Spinal cord (tissue), 10 donors: Measurements from ENCODE around the gene VPS54. TPM values are rescaled to one million over a fixed set of nuclear protein-coding genes. Genes with fewer than 3 reads are reported as not detected.

Experiments used
- DNase-seq, 6 donors: peaks; one replicate each; pipeline versions ENCODE4 v3.0.0 to v3.0.0-alpha.2; 2013 to 2015; ENCODE audit warnings: low spot score in 6 of 6, low read depth in 4 of 6
- H3K27ac ChIP-seq: one replicate; pipeline ENCODE4 v1.5.1; 2013; ENCODE audit warnings: low read depth, low read length, control low read depth
- H3K27me3 ChIP-seq: one replicate; pipeline ENCODE4 v1.6.1; 2013; ENCODE audit warnings: low read length; ENCODE audit not compliant: control insufficient read depth, insufficient read depth
- H3K36me3 ChIP-seq: one replicate; pipeline ENCODE4 v1.6.1; 2013; ENCODE audit warnings: low read length; ENCODE audit not compliant: control insufficient read depth, insufficient read depth
- H3K4me1 ChIP-seq: one replicate; pipeline ENCODE4 v1.6.1; 2013; ENCODE audit warnings: low read length; ENCODE audit not compliant: control insufficient read depth, insufficient read depth
- H3K4me3 ChIP-seq: one replicate; pipeline ENCODE4 v1.5.1; 2013; ENCODE audit warnings: low read depth, low read length, control low read depth
- H3K9me3 ChIP-seq: one replicate; pipeline ENCODE4 v1.6.1; 2013; ENCODE audit warnings: low read length; ENCODE audit not compliant: control insufficient read depth, insufficient read depth
- WGBS: methylation state at CpG from one replicate; pipeline ENCODE4 v1.1.5; 2013; ENCODE audit warnings: missing lambda C conversion rate; ENCODE audit not compliant: insufficient coverage; 5-methylcytosine and 5-hydroxymethylcytosine counted together
- polyA plus RNA-seq, 2 donors: library from polyadenylated mRNA; unstranded; fragments of 120-200 nt; gene quantifications; one replicate each; pipeline ENCODE4 v1.2.1, GENCODE V29; 2013; ENCODE audit not compliant: insufficient read length in 2 of 2
- total RNA-seq, 2 donors: library from RNA; depleted of rRNA in 1 of 2; stranded (reverse); fragments of 120-200 nt in 1 of 2; fragments of >200 nt in 1 of 2; gene quantifications; one replicate each; pipeline versions ENCODE4 v1.2.3 to v1.2.4, GENCODE V29; 2013 to 2014
- donor health status: healthy.

Gene VPS54
- total and polyA plus RNA-seq, 4 donors: 25.5 to 42.8 (median 30.1) TPM

DNA sequence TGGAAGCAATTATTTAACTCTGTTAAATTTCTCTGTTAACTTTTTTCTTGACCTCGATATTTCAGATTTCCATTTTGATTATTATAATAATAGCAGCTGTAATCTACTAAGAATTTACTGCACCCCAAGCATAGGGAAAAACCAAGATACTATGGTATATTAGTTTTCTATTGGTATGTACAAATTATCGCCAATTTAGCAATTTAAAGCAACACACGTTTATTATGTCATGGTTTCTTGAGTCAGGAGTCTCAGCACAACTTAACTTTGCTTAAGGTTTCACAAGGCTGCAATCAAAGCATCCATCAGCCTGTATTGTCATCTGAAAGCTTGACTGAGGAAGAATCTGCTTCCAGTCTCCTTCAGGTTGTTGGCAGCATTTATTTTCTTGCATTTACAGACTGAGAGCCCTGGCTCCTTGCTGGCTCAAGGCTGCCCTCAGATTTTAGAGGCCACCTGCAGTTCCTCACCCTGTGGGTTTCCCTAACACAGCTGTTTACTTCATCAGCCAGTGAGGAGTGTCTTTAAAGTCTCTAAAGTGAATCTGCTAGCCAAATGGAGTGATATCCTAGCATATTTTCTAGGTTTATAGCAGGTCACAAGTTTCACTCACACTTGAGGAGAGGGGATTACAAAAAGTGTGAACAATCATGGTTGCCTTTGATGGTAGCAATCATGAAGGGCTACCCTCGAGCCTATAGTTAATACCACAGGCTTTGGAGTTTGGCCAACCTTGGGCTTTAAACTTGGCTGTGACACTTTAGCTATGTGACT lies 4.4 kb upstream of the VPS54 start:
- Histone ChIP-seq H3K9me3 (no peaks in the 10 kb centered on the region), H3K27ac (no peak overlapping the region), H3K4me3 (no peak overlapping the region), H3K36me3 (no peaks in the 10 kb centered on the region), H3K27me3 (no peaks in the 10 kb centered on the region), H3K4me1 (peaks cover 3% of the 10 kb centered on the region)
- DNase-seq: no peak
- no CpG with 5 or more reads among the region's 4 CpGs for WGBS

- H3K36me3 ChIP-seq: no peaks in the 10 kb centered on the region
- H3K4me1 ChIP-seq: peaks cover 10% of the 10 kb centered on the region
- H3K9me3 ChIP-seq: no peaks in the 10 kb centered on the region
- WGBS: 60% methylated on average over 1 of the region's 2 CpGs
- H3K27me3 ChIP-seq: no peaks in the 10 kb centered on the region
- no peak overlapping the region for H3K27ac ChIP-seq
- DNase-seq: peak in 1 of 6 donors; percentile 4
- no peak overlapping the region for H3K4me3 ChIP-seq
These were observed 2.4 kb upstream of the VPS54 start for GRCh38 chr2:64021578-64021977.

- H3K9me3 ChIP-seq: no peaks in the 10 kb centered on the region
- peak overlapping the region; percentile 97 for H3K27ac ChIP-seq
- no peaks in the 10 kb centered on the region for H3K27me3 ChIP-seq
- peak in 1 of 6 donors; percentile 41 for DNase-seq
- H3K36me3 ChIP-seq: no peaks in the 10 kb centered on the region
- peaks cover 10% of the 10 kb centered on the region for H3K4me1 ChIP-seq
- H3K4me3 ChIP-seq: peak overlapping the region; percentile 85
These were observed 824 bp upstream of the VPS54 start for GRCh38 chr2:64019975-64020528.

- Histone ChIP-seq H3K36me3 (no peaks in the 10 kb centered on the region), H3K9me3 (no peaks in the 10 kb centered on the region), H3K4me1 (peaks cover 10% of the 10 kb centered on the region), H3K27ac (peak overlapping the region; percentile 97), H3K4me3 (peak overlapping the region; percentile 85), H3K27me3 (no peaks in the 10 kb centered on the region)
- WGBS: under 1% methylated on average over 36 of the region's 38 CpGs
- peak in 3 of 6 donors; percentile 17 to 76 (median 28) for DNase-seq
These were observed 536 bp downstream of the VPS54 start for GRCh38 chr2:64018701-64019082.

DNA sequence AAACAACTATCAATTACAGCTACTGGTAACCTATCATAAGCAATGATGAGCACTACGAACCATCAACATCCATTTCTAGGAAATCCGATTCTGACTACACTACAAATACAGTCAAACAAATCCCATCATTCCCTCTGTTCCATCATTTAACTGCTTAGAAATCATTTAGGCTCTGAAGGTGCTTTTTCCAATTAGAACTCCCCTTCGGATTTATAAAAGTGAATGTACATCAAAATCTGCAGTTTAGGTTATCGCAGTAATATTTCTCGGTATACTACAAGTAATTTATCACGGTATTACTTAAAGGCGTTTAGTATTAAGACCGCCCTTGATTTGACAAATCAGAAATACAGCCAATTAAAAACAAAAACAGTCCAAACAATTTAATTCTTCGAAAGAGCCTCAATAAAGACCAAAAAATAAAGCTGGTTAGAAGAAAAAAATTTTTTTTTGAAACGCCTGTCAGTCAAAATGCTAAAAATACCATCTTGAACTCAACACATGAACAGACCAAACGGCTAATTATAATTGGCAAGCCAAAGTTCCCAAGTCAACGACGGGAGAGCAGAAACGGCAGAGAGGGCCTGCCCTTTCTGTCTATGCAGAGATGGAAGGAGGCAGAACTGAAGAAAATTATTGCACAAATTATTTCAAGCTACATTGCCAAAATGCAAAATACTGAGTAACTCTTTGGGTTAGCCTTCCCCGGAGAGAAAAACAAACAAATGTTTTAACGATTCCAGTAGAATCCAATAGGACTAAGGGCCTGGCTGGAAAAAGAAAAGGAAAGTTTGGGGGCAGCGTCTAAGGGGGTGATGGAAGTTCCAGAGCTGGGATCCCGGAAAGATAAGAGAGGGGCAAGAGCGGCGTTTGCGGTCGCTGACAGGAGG lies 1.2 kb downstream of the VPS54 start:
- peaks cover 10% of the 10 kb centered on the region for H3K4me1 ChIP-seq
- H3K4me3 ChIP-seq: peak overlapping the region; percentile 85
- H3K27ac ChIP-seq: peak overlapping the region; percentile 97
- no peaks in the 10 kb centered on the region for H3K9me3 ChIP-seq
- H3K27me3 ChIP-seq: no peaks in the 10 kb centered on the region
- H3K36me3 ChIP-seq: no peaks in the 10 kb centered on the region
- peak in 5 of 6 donors; percentile 15 to 70 (median 52) for DNase-seq
- WGBS: 4% methylated on average over 11 of the region's 22 CpGs

- DNase-seq: no peak
- H3K4me3 ChIP-seq: no peak overlapping the region
- H3K36me3 ChIP-seq: peaks cover 2% of the 10 kb centered on the region
- no peaks in the 10 kb centered on the region for H3K9me3 ChIP-seq
- peaks cover 10% of the 10 kb centered on the region for H3K4me1 ChIP-seq
- no peaks in the 10 kb centered on the region for H3K27me3 ChIP-seq
- H3K27ac ChIP-seq: no peak overlapping the region
- 100% methylated on average over 2 of the region's 3 CpGs for WGBS
These were observed 3.3 kb downstream of the VPS54 start for GRCh38 chr2:64015898-64016297.

GRCh38 chr2:64015391-64015790 lies 3.8 kb downstream of the VPS54 start:
- DNase-seq: no peak
- Histone ChIP-seq H3K4me3 (no peak overlapping the region), H3K27ac (no peak overlapping the region), H3K27me3 (no peaks in the 10 kb centered on the region), H3K9me3 (no peaks in the 10 kb centered on the region), H3K36me3 (peaks cover 2% of the 10 kb centered on the region), H3K4me1 (peaks cover 10% of the 10 kb centered on the region)
- WGBS: no CpG with 5 or more reads among the region's 5 CpGs

DNA sequence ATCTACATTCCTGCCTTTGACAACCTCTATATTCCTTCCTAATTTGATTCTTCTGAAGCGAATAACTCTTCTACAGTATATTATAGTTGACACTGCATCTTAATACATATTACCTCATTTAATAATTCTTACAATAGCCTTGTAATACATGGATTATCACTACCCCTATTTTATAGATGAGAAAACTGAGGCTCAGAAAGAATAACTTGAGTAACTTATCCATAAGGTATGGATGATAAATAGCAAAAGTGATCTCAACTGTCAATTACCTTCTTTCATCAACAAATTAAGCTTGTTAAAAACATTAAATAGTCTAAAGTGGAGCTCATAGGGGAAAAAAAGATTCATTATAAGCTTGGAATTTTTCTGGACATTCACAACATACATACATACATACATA lies 4.6 kb downstream of the VPS54 start:
- Histone ChIP-seq H3K27ac (no peak overlapping the region), H3K4me3 (no peak overlapping the region), H3K9me3 (no peaks in the 10 kb centered on the region), H3K36me3 (peaks cover 2% of the 10 kb centered on the region), H3K4me1 (peaks cover 10% of the 10 kb centered on the region), H3K27me3 (no peaks in the 10 kb centered on the region)
- WGBS: no CpG with 5 or more reads among the region's 1 CpG
- DNase-seq: no peak

- Histone ChIP-seq H3K9me3 (no peaks in the 10 kb centered on the region), H3K4me3 (no peak overlapping the region), H3K4me1 (peaks cover 7% of the 10 kb centered on the region), H3K36me3 (peaks cover 2% of the 10 kb centered on the region), H3K27me3 (no peaks in the 10 kb centered on the region), H3K27ac (no peak overlapping the region)
- DNase-seq: no peak
- no CpG with 5 or more reads among the region's 2 CpGs for WGBS
These were observed 6.2 kb downstream of the VPS54 start for GRCh38 chr2:64013053-64013452.
